Esophagus muscularis mucosa (tissue), 4 donors: ENCODE results near the gene SPNS1. TPM values are rescaled to one million over a fixed set of nuclear protein-coding genes. Genes with fewer than 3 reads are reported as not detected.

Source experiments
- DNase-seq: peaks from one replicate; pipeline ENCODE4 v3.0.0-alpha.2; 2017; ENCODE audit errors: extremely low spot score
- H3K27ac ChIP-seq, 4 donors: fragments of 200-600 bp; sonication (generic); replicated peaks in 1 of 4; 1 replicate in 3 of 4; 2 replicates in 1 of 4; pipeline ENCODE4 v1.5.1; 2016 to 2019; ENCODE audit warnings: mild to moderate bottlenecking in 1 of 4
- H3K27me3 ChIP-seq, 4 donors: fragments of 200-600 bp; sonication (generic); one replicate each; pipeline versions ENCODE4 v1.5.1 to v1.6.0; 2016 to 2019
- H3K36me3 ChIP-seq, 4 donors: fragments of 200-600 bp; sonication (generic); one replicate each; pipeline ENCODE4 v1.5.1; 2016 to 2019
- H3K4me1 ChIP-seq, 4 donors: fragments of 200-600 bp; sonication (generic); one replicate each; pipeline ENCODE4 v1.5.1; 2016 to 2019
- H3K4me3 ChIP-seq, 4 donors: fragments of 200-600 bp; sonication (generic); 1 replicate in 2 of 4; 2 replicates in 2 of 4; pipeline ENCODE4 v1.5.1; 2016 to 2019; ENCODE audit warnings: mild to moderate bottlenecking in 4 of 4, moderate library complexity in 1 of 4
- H3K9me3 ChIP-seq, 4 donors: fragments of 200-600 bp; sonication (generic); 1 replicate in 3 of 4; 2 replicates in 1 of 4; pipeline ENCODE4 v1.5.1; 2016 to 2019
- EP300 ChIP-seq: sonication (generic); formaldehyde crosslinking; IDR thresholded peaks from one replicate; pipeline ENCODE4 v1.6.1; 2017; ENCODE audit warnings: antibody characterized with exemption
- POLR2A ChIP-seq: fragments of 450-650 bp; IDR thresholded peaks from one replicate; pipeline ENCODE4 v1.6.1; 2017; ENCODE audit warnings: antibody characterized with exemption, moderate library complexity, mild to moderate bottlenecking, low read depth
- POLR2AphosphoS5 ChIP-seq, 2 donors: sonication (generic); formaldehyde crosslinking; IDR thresholded peaks; one replicate each; pipeline ENCODE4 v1.6.1; 2017; ENCODE audit warnings: antibody characterized with exemption in 2 of 2
- WGBS: methylation state at CpG from one replicate; pipeline ENCODE4 v1.1.5; 2018; 5-methylcytosine and 5-hydroxymethylcytosine counted together
- intact Hi-C: fragments of 100-400 bp; cut with DNase I; formaldehyde crosslinking; loops from one replicate; pipeline ENCODE4 v1.15.1; 2023
- total RNA-seq, 4 donors: library from RNA; depleted of rRNA; stranded (reverse); fragments of >200 nt; gene quantifications; one replicate each; pipeline versions ENCODE4 v1.1.0 to v1.2.1, GENCODE V29; 2016
- TF ChIP-seq, protein P1 (sequence below), 3 experiments: fragments of 200-600 bp in 2 of 3; fragments of 450-650 bp in 1 of 3; sonication (generic) in 2 of 3; IDR thresholded peaks; one replicate each; pipeline ENCODE4 v1.5.1; 2017 to 2019; ENCODE audit warnings: antibody characterized with exemption in 3 of 3, mild to moderate bottlenecking in 2 of 3, moderate library complexity in 1 of 3

Gene SPNS1
- total RNA-seq, 4 donors from 2014 or later, result 12.9 to 36.0 (median 21.8) TPM

DNA sequence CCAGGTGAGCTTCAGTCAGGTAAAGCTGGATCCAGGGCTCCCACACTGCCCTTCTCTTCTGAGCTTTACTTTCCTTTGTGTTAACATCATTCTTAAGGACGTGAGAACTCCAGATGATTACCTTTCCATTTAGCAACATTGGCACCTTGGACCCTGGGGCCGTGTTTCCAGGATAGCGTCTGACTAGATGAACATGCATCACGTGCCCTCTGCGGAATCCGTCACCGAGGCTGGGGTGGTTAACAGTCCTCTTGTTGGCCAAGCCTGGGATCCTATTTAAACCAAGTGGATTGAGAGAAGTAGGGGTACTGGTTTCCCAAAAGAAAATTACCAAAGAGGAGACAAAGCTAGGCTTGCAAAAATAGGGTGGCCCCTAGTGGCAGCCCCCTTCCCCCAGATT is 6.4 kb downstream of the SPNS1 start:
- intact Hi-C loops, result no loop called here

GRCh38 chr16:28981517-28981916 is 6.9 kb downstream of the SPNS1 start:
- peaks cover 44 to 99% (median 91%) of the 10 kb centered on the region in 4 donors for H3K36me3 ChIP-seq

More for the DNA sequence above, 6.4 kb downstream of the SPNS1 start:
- WGBS, result 83% methylated on average over 7 of the region's 7 CpGs
- Histone ChIP-seq H3K9me3 (no peaks in the 10 kb centered on the region), H3K27ac (no peak overlapping the region), H3K27me3 (no peaks in the 10 kb centered on the region), H3K4me3 (no peak overlapping the region), H3K4me1 (peaks cover 4 to 15% (median 6%) of the 10 kb centered on the region in 4 donors), H3K36me3 (peaks cover 44 to 95% (median 88%) of the 10 kb centered on the region in 4 donors)
- TF ChIP-seq, protein P1, sequence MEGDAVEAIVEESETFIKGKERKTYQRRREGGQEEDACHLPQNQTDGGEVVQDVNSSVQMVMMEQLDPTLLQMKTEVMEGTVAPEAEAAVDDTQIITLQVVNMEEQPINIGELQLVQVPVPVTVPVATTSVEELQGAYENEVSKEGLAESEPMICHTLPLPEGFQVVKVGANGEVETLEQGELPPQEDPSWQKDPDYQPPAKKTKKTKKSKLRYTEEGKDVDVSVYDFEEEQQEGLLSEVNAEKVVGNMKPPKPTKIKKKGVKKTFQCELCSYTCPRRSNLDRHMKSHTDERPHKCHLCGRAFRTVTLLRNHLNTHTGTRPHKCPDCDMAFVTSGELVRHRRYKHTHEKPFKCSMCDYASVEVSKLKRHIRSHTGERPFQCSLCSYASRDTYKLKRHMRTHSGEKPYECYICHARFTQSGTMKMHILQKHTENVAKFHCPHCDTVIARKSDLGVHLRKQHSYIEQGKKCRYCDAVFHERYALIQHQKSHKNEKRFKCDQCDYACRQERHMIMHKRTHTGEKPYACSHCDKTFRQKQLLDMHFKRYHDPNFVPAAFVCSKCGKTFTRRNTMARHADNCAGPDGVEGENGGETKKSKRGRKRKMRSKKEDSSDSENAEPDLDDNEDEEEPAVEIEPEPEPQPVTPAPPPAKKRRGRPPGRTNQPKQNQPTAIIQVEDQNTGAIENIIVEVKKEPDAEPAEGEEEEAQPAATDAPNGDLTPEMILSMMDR (IDR thresholded peaks at IDR 0.05), result no peak
- TF ChIP-seq EP300, result no peak
- TF ChIP-seq POLR2A, result no peak
- no peak for TF ChIP-seq POLR2AphosphoS5 (IDR thresholded peaks at IDR 0.05)
- DNase-seq, result no peak

DNA sequence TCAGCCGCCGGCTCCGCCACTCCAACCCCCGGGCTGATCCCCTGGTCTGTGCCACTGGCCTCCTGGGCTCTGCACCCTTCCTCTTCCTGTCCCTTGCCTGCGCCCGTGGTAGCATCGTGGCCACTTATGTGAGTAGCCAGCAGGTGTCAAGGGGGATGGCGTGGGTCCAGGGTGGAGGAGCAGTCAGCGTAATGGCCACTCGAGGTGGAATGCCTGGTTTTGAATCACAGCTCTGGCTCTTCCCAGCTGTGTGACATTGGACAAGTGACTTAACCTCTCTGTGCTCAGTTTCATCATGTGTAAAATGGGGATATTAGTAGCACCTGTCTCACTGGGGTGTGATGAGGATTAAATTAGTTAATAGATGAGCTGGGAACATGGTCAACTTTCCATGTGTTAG is 7.8 kb downstream of the SPNS1 start:
- intact Hi-C loops, result no loop called here
- Histone ChIP-seq H3K9me3 (peaks cover 0 to 10% (median 5%) of the 10 kb centered on the region in 4 donors), H3K27me3 (no peaks in the 10 kb centered on the region), H3K27ac (no peak overlapping the region), H3K4me1 (peaks cover 0 to under 1% (median 0%) of the 10 kb centered on the region in 4 donors), H3K4me3 (no peak overlapping the region), H3K36me3 (peaks cover 49 to 99% (median 97%) of the 10 kb centered on the region in 4 donors)
- no peak for TF ChIP-seq POLR2AphosphoS5 (IDR thresholded peaks at IDR 0.05)
- TF ChIP-seq, protein P1 (IDR thresholded peaks at IDR 0.05), result no peak
- no peak for TF ChIP-seq EP300
- TF ChIP-seq POLR2A, result no peak
- WGBS, result 98% methylated on average over 5 of the region's 10 CpGs
- DNase-seq, result no peak

More at GRCh38 chr16:28981517-28981916, 6.9 kb downstream of the SPNS1 start:
- no peak for DNase-seq
- Histone ChIP-seq H3K27me3 (no peaks in the 10 kb centered on the region), H3K27ac (no peak overlapping the region), H3K4me3 (no peak overlapping the region), H3K9me3 (peaks cover 0 to 1% (median under 1%) of the 10 kb centered on the region in 4 donors), H3K4me1 (peaks cover 0 to 9% (median under 1%) of the 10 kb centered on the region in 4 donors)
- intact Hi-C loops, result no loop called here
- TF ChIP-seq, protein P1 (IDR thresholded peaks at IDR 0.05), result peak in 1 of 3 experiments; percentile 39
- TF ChIP-seq POLR2A, result no peak
- WGBS, result 84% methylated on average over 12 of the region's 12 CpGs

DNA sequence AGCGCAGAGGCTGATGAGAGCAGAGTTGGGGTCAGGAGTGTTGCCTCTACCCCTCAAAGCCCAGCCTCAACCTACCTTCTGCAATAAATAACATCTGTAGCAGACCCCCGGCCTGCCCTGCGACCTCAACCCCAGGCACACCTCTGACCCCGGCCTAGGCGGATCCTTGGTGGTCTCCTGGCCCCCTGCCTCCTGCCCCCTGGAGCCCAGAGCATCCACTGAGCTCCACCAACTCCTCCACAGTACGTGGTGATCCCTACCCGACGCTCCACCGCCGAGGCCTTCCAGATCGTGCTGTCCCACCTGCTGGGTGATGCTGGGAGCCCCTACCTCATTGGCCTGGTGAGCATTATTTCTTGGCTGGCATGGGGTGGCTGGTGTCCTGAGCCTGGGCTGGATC is 8.4 kb downstream of the SPNS1 start:
- intact Hi-C loops, result no loop called here
- Histone ChIP-seq H3K36me3 (peaks cover 49 to 100% (median 98%) of the 10 kb centered on the region in 4 donors), H3K9me3 (peaks cover 0 to 11% (median 5%) of the 10 kb centered on the region in 4 donors), H3K27ac (no peak overlapping the region), H3K4me3 (no peak overlapping the region), H3K4me1 (no peaks in the 10 kb centered on the region), H3K27me3 (no peaks in the 10 kb centered on the region)
- 96% methylated on average over 7 of the region's 11 CpGs for WGBS
- no peak for DNase-seq
- TF ChIP-seq EP300 (no peak), POLR2A (no peak), POLR2AphosphoS5 (IDR thresholded peaks at IDR 0.05) (no peak)
- TF ChIP-seq, protein P1 (IDR thresholded peaks at IDR 0.05), result no peak

DNA sequence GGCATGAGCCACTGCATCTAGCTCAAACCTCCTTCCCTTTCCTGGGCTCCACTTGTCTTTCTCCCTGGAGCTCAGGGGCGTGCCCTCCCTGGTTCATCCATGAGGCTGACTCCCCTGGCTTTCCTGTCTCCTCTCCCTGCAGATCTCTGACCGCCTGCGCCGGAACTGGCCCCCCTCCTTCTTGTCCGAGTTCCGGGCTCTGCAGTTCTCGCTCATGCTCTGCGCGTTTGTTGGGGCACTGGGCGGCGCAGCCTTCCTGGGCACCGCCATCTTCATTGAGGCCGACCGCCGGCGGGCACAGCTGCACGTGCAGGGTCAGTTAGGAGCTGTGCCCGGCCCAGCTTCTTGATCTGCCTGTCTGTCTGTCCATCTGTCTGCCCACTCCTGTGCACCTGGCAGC is 9.1 kb downstream of the SPNS1 start:
- no peak for TF ChIP-seq POLR2AphosphoS5 (IDR thresholded peaks at IDR 0.05)
- TF ChIP-seq EP300, result no peak
- TF ChIP-seq, protein P1 (IDR thresholded peaks at IDR 0.05), result no peak
- no peak for TF ChIP-seq POLR2A
- no peak for DNase-seq
- Histone ChIP-seq H3K27me3 (no peaks in the 10 kb centered on the region), H3K4me1 (no peaks in the 10 kb centered on the region), H3K36me3 (peaks cover 50 to 100% (median 98%) of the 10 kb centered on the region in 4 donors), H3K4me3 (no peak overlapping the region), H3K9me3 (peaks cover 0 to 11% (median 5%) of the 10 kb centered on the region in 4 donors), H3K27ac (no peak overlapping the region)
- WGBS, result 98% methylated on average over 9 of the region's 18 CpGs
- intact Hi-C loops, result no loop called here
